Measurements from ENCODE around the gene SLC25A22. TPM values are rescaled to one million over a fixed set of nuclear protein-coding genes. Genes with fewer than 3 reads are reported as not detected.

SLC25A22 gene
- total RNA-seq, 1 donor from 2014 or later = 16.3 TPM

DNA sequence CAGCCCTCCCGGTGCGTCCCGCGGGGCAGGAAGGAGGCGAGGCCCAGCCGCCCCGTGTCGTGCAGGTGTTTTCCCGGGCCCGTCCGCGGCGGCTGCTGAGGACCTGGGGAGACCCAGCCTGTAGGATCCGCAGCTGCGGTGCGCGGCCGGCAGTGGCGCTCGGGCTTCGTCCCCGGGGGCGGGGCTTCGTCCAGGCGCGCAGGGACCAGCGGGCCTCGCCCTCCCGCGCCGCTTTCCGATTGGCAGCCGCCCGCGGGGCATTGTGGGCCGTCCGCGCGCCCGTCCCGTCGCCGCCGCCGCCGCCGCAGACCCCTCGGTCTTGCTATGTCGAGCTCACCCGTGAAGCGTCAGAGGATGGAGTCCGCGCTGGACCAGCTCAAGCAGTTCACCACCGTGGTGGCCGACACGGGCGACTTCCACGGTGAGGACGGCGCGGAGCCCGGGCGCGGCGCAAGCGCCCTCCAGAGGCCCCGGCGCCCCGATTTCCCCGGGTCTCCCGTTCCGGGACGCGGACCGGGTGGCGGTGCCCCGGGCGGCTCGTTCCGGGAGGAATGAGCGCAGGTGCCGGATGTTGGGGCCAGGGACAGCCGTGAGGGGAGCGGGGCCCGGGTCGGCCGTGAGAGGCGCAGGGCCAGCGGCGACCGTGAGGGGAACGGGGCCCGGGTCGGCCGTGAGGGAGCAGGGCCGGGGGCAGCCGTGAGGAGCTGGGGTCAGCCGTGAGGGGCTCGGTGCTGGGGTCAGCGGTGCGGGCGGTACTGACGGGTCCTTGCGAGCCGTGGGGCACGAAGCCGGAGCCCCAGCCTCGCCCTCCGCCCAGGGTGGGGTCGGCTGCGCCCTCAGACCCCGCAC lies 50.7 kb downstream of the SLC25A22 start, which contains the start of gene TALDO1:
Gene TALDO1 (plus strand): TSS at position 307 of the 849 bp plus-strand sequence. CDS start 18 bp downstream, at position 325.
- DNase-seq (ENCODE audit: low spot score) = peak; percentile 90

DNA sequence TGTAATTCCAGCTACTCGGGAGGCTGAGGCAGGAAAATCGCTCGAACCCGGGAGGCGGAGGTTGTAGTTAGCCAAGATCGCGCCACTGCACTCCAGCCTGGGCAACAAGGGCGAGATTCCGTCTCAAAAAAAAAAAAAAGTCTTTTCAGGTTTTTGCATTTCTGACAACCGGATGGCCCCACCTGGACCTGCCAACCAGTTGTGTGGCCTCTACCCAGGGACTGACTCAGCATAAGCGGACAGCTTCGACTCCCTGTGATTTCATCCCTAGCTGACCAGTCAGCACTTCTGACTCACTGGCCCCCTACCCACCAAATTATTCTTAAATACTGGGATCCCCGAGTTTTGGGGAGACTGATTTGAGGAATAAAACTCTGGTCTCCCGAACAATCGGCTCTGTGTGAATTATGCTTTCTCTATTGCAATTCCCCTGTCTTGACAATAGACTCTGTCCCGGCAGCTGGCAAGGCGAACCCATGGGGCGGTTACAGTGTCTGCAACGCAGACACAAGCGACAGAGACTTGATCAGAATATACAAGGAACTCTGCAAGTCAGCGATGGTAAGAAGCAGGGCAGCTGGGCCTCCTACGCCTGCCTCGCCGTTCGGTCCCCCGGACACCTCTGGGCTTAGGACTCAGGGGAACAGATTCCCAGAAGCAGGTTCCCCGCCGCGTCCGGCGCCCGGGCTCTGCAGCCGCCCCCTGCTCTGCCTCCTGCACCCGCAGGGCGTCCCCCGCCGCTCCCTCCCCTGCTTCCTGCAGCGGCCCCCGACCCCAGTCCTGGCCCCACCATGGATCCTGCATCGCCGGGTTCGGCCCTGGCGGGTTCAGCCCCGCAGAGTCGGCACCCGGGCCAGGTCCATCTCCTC lies 51.6 kb downstream of the SLC25A22 start:
- DNase-seq (ENCODE audit: low spot score) = no peak

DNA sequence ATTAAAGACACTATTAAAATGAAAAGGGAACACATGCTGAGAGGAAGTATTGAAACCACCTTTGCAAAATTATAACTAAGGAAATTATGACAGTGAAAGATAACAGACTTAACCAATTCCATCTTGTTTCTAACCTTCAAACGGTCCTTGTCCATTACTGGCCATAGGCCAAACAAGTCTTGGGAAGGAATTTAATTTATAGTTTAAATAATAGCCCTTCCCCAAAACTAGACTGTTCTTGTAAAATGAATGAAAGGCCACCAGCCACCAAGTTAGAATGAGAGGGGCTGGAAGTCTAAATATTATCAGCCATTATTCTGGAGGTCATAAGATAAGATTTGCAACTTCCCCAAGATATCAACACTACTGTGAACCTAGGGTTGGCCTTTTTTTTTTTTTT lies 52.7 kb downstream of the SLC25A22 start:
- DNase-seq (ENCODE audit: low spot score) = no peak

DNA sequence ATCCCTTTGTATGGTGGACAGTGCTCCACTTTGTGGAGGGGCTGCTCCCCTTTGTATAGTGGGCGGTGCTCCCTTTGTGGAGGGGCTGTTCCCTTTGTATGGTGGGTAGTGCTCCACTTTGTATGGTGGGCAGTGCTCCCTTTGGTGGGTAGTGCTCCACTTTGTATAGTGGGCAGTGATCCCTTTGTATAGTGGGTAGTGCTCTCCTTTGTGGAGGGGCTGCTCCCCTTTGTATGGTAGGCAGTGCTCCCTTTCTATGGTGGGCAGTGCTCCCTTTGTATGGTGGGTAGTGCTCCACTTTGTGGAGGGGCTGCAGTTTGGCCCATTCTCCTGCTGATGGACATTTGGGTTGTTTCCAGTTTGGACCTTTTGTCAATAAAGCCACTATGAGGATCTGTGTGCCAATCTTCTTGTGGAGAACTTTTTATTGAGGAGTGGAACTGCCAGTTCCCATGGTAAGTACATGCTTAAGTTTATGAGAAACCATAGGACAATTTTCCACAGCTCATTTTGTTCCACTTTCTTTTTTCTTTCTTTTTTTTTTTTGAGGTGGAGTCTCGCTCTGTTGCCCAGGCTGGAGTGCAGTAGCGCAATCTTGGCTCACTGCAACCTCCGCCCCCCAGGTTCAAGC lies 55.4 kb downstream of the SLC25A22 start:
- no peak for DNase-seq (ENCODE audit: low spot score)

DNA sequence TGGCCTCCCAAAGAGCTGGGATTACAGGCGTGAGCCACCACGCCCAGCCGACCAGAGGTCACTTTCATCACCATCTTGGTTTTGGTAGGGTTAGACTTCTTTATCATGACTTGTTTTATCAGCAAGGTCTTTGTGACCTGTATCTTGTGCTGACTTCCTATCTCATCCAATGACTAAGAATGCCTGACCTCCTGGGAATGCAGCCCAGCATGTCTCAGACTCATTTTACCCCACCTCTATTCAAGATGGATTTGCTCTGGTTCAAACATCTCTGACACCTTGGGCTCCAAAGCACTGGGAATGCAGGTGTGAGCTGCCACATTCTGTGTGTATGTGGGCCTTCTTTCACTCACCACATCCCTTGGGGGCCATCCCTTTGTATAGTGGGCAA lies 55.9 kb downstream of the SLC25A22 start:
- DNase-seq (ENCODE audit: low spot score) = no peak

Other genes with a start within 250 kb of the SLC25A22 start
- gene LMNTD2, start 237.5 kb downstream of the SLC25A22 start, total RNA-seq = 7.5 TPM
- 179 TPM for gene RASSF7, start 237.3 kb downstream of the SLC25A22 start, total RNA-seq
- gene PHRF1, start 221.8 kb downstream of the SLC25A22 start, total RNA-seq = 38.1 TPM
- gene IRF7, start 182.3 kb downstream of the SLC25A22 start, total RNA-seq = 54.0 TPM
- 89.6 TPM for gene CDHR5, start 173.3 kb downstream of the SLC25A22 start, total RNA-seq
- gene SCT, start 171.1 kb downstream of the SLC25A22 start, total RNA-seq = not detected
- 2.6 TPM for gene DRD4, start 161.0 kb downstream of the SLC25A22 start, total RNA-seq
- gene DEAF1, start 103.1 kb downstream of the SLC25A22 start, total RNA-seq = 45.0 TPM
- gene TMEM80, start 102.5 kb downstream of the SLC25A22 start, total RNA-seq = 52.0 TPM
- 228 TPM for gene EPS8L2, start 92.0 kb downstream of the SLC25A22 start, total RNA-seq
- gene TALDO1, start 50.8 kb downstream of the SLC25A22 start, total RNA-seq = 176 TPM
- gene GATD1, start 20.8 kb downstream of the SLC25A22 start, total RNA-seq = 85.9 TPM
- gene CEND1, start 8.2 kb downstream of the SLC25A22 start, total RNA-seq = 0.49 TPM
- gene PIDD1, start 7.0 kb upstream of the SLC25A22 start, total RNA-seq = 27.7 TPM
- gene RPLP2, start 11.7 kb upstream of the SLC25A22 start, total RNA-seq = 1,317 TPM
- 159 TPM for gene PNPLA2, start 20.6 kb upstream of the SLC25A22 start, total RNA-seq
- gene CRACR2B, start 29.6 kb upstream of the SLC25A22 start, total RNA-seq = 40.5 TPM
- 442 TPM for gene CD151, start 34.7 kb upstream of the SLC25A22 start, total RNA-seq
- 108 TPM for gene POLR2L, start 44.2 kb upstream of the SLC25A22 start, total RNA-seq
- 34.6 TPM for gene TSPAN4, start 44.6 kb upstream of the SLC25A22 start, total RNA-seq
- gene CHID1, start 112.5 kb upstream of the SLC25A22 start, total RNA-seq = 101 TPM
- 91.8 TPM for gene AP2A2, start 127.6 kb upstream of the SLC25A22 start, total RNA-seq
- 173 TPM for gene MUC6, start 238.4 kb upstream of the SLC25A22 start, total RNA-seq

Measured in mucosa of gallbladder (tissue), 1 donor.